Measurements from ENCODE around the gene SMPDL3B.

- no peak for TF ChIP-seq CTCF (IDR thresholded peaks at IDR 0.05; ENCODE audit: poor library complexity, severe bottlenecking)
- no peak for TF ChIP-seq POLR2AphosphoS5 (IDR thresholded peaks at IDR 0.05)
- no peak for TF ChIP-seq RAD21 (conservative IDR thresholded peaks at IDR 0.05)
- TF ChIP-seq EZH2 (IDR thresholded peaks at IDR 0.05; ENCODE audit: borderline replicate concordance, insufficient read depth, low read length, poor library complexity, severe bottlenecking), result no peak
- no peak for TF ChIP-seq TAF1 (IDR thresholded peaks at IDR 0.05; ENCODE audit: low read depth)
- TF ChIP-seq EP300 (conservative IDR thresholded peaks at IDR 0.05; ENCODE audit: poor library complexity, severe bottlenecking), result no peak
- TF ChIP-seq MXI1 (conservative IDR thresholded peaks at IDR 0.05; ENCODE audit: poor library complexity, severe bottlenecking), result no peak
Observed at GRCh38 chr1:27968692-27969091, 33.9 kb downstream of the SMPDL3B start.

Data from neural cell (in vitro differentiated cells).